SK-N-MC (cell line): ENCODE results near the gene ANO6.

Experiments used
- DNase-seq: peaks from one replicate; pipeline ENCODE4 v3.0.0-alpha.2; 2011; ENCODE audit warnings: low read depth, low spot score
- H3K27ac ChIP-seq: fragments of 200-600 bp; sonication (generic); 2 replicates; pipeline ENCODE4 v1.5.1; 2016; ENCODE audit warnings: mixed run types
- H3K36me3 ChIP-seq: fragments of 200-600 bp; sonication (generic); 2 replicates; pipeline ENCODE4 v1.6.1; 2017; ENCODE audit warnings: antibody characterized with exemption, low read length, mixed read lengths; ENCODE audit not compliant: insufficient read depth
- H3K4me3 ChIP-seq: fragments of 200-600 bp; sonication (generic); 2 replicates; pipeline ENCODE4 v1.5.1; 2016
- H3K9ac ChIP-seq: fragments of 200-600 bp; sonication (generic); 2 replicates; pipeline ENCODE4 v1.8.0; 2017; ENCODE audit warnings: mixed run types, mixed read lengths; ENCODE audit not compliant: insufficient read length
- H3K9me3 ChIP-seq: fragments of 200-600 bp; sonication (generic); 2 replicates; pipeline ENCODE4 v1.6.1; 2017; ENCODE audit warnings: low read depth, mild to moderate bottlenecking, antibody characterized with exemption, low read length, moderate library complexity, mixed read lengths
- EZH2 ChIP-seq: fragments of 200-600 bp; sonication (generic); IDR thresholded peaks from one replicate; pipeline ENCODE4 v1.6.1; 2017; ENCODE audit warnings: antibody characterized with exemption
- FOXP2 ChIP-seq: optimal IDR thresholded peaks from 2 replicates; pipeline ENCODE3; 2011; ENCODE audit warnings: mild to moderate bottlenecking, moderate library complexity; ENCODE audit not compliant: insufficient read depth; ENCODE audit errors: extremely low read length, control extremely low read depth
- POLR2AphosphoS5 ChIP-seq: IDR thresholded peaks from 2 replicates; pipeline ENCODE4 v1.6.1; 2012; ENCODE audit warnings: mild to moderate bottlenecking, low read depth, low read length, borderline replicate concordance

ANO6 gene

DNA sequence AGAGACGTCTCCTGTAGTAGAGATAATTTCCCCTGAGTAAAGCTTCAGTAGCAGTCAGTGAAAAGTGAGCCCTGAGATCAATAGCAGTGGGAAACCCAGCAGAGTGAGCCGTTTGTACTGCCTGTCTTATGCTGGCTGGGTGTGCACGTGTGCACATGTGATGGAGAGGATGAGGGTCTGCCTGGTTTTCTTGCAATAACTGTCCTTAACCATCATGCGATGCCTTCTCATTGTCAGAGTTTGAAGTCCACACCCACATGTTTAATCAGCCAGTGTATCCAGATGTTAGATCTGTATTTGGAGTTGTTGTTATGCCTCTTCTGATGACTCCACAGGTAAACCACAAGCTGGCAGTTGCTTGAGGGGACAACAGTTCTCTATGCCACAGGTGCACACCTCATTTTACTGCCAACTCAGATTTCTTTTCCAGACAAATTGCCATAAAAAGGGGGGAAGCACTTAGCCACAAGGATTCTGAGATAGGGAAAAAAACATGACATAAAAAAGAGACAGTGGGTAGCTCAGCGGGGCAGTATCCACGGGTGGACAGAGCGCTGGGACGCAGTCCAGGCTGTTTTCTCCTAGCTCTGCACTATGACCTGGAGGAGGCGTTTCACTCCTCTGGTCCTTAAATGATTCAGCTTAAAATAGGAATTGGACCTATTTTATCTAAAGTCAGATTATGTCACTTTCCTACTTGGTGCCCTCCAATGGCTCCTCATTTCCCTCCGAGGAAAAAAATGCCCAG is 192.3 kb downstream of the ANO6 start:
- no peak overlapping the region for H3K27ac ChIP-seq
- DNase-seq: no peak
- TF ChIP-seq EZH2: no peak
- TF ChIP-seq FOXP2: no peak
- no peak for TF ChIP-seq POLR2AphosphoS5
- no peaks in the 10 kb centered on the region for H3K9me3 ChIP-seq
- peaks cover 61% of the 10 kb centered on the region for H3K36me3 ChIP-seq
- H3K4me3 ChIP-seq: no peak overlapping the region
- no peak overlapping the region for H3K9ac ChIP-seq

GRCh38 chr12:45408729-45409114 is 192.8 kb downstream of the ANO6 start:
- Histone ChIP-seq H3K9ac (no peak overlapping the region), H3K9me3 (no peaks in the 10 kb centered on the region), H3K4me3 (no peak overlapping the region), H3K27ac (no peak overlapping the region), H3K36me3 (peaks cover 56% of the 10 kb centered on the region)
- TF ChIP-seq FOXP2 (no peak), EZH2 (no peak), POLR2AphosphoS5 (no peak)
- DNase-seq: no peak

- no peak overlapping the region for H3K27ac ChIP-seq
- TF ChIP-seq EZH2: no peak
- TF ChIP-seq FOXP2: no peak
- no peak for TF ChIP-seq POLR2AphosphoS5
- H3K36me3 ChIP-seq: peaks cover 44% of the 10 kb centered on the region
- no peak overlapping the region for H3K9ac ChIP-seq
- no peak overlapping the region for H3K4me3 ChIP-seq
- no peaks in the 10 kb centered on the region for H3K9me3 ChIP-seq
- DNase-seq: no peak
Observed at GRCh38 chr12:45409966-45410365, 194.1 kb downstream of the ANO6 start.

DNA sequence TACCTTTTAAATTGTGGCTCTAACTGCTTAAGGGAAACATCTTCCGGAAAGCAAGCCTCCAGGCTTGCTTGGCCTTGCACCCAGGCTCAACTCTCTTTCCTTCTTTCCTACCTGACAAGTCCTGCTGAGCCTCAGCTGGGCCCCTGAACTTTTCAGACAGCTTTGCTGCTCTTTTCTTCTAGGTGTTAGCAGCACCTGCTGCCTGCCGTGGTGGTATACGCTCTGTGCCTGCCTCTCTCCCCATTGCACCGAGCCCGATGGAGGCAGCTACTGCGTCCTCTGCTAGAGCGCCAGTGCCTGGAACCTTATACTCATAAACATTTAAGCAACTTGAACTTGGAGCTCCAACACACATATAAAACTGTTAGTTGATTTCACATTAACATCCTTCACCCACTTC is 195.7 kb downstream of the ANO6 start:
- Histone ChIP-seq H3K9ac (no peak overlapping the region), H3K36me3 (peaks cover 48% of the 10 kb centered on the region)
- TF ChIP-seq POLR2AphosphoS5 (no peak), EZH2 (no peak), FOXP2 (no peak)

DNA sequence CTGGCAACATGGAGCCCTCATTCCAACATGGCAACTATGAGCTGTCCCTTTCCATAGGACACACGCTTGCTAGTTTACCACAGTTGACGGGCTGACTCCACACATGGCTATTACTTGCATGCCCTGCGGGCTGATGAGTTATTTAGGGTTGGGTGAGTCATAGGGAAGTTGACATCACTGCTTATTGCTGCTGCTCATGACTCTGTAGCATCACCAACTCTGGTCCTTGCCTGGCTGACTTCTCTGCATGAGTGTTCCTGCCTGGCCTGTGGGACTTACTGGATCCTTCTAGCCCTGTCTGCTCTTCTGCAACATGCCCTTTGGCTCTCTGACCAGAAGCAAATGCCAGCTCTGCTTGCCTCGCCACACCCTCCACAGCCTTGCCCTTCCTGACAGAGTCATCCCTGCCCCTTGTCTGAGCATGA is 199.5 kb downstream of the ANO6 start:
- no peak overlapping the region for H3K4me3 ChIP-seq
- H3K27ac ChIP-seq: no peak overlapping the region
- H3K9ac ChIP-seq: no peak overlapping the region
- peaks cover 57% of the 10 kb centered on the region for H3K36me3 ChIP-seq
- DNase-seq: no peak
- H3K9me3 ChIP-seq: no peaks in the 10 kb centered on the region
- TF ChIP-seq POLR2AphosphoS5 (no peak), EZH2 (no peak), FOXP2 (no peak)

More for the DNA sequence above, 195.7 kb downstream of the ANO6 start:
- Histone ChIP-seq H3K27ac (no peak overlapping the region), H3K4me3 (no peak overlapping the region), H3K9me3 (no peaks in the 10 kb centered on the region)
- no peak for DNase-seq

GRCh38 chr12:45416126-45416525 is 200.2 kb downstream of the ANO6 start:
- no peaks in the 10 kb centered on the region for H3K9me3 ChIP-seq
- H3K9ac ChIP-seq: no peak overlapping the region
- no peak overlapping the region for H3K4me3 ChIP-seq
- H3K27ac ChIP-seq: no peak overlapping the region
- H3K36me3 ChIP-seq: peaks cover 57% of the 10 kb centered on the region
- DNase-seq: no peak
- TF ChIP-seq FOXP2 (no peak), EZH2 (no peak), POLR2AphosphoS5 (no peak)

GRCh38 chr12:45418520-45418919 is 202.6 kb downstream of the ANO6 start:
- DNase-seq: no peak
- peaks cover 53% of the 10 kb centered on the region for H3K36me3 ChIP-seq

GRCh38 chr12:45419317-45419814 is 203.5 kb downstream of the ANO6 start:
- no peak overlapping the region for H3K27ac ChIP-seq
- peaks cover 56% of the 10 kb centered on the region for H3K36me3 ChIP-seq
- no peak for TF ChIP-seq POLR2AphosphoS5
- no peak for TF ChIP-seq FOXP2
- no peak for TF ChIP-seq EZH2

More at GRCh38 chr12:45418520-45418919, 202.6 kb downstream of the ANO6 start:
- no peak overlapping the region for H3K4me3 ChIP-seq
- H3K9ac ChIP-seq: no peak overlapping the region
- TF ChIP-seq FOXP2 (no peak), EZH2 (no peak), POLR2AphosphoS5 (no peak)
- H3K9me3 ChIP-seq: no peaks in the 10 kb centered on the region
- H3K27ac ChIP-seq: no peak overlapping the region

More at GRCh38 chr12:45419317-45419814, 203.5 kb downstream of the ANO6 start:
- no peak overlapping the region for H3K4me3 ChIP-seq
- no peak overlapping the region for H3K9ac ChIP-seq
- no peak for DNase-seq
- no peaks in the 10 kb centered on the region for H3K9me3 ChIP-seq
